Vagina (tissue), 2 donors: ENCODE results near the gene SLC16A2.
"Not testable (repeated sequence)": the region's sequence is repeated elsewhere in the genome, so short reads cannot be mapped to it uniquely, and the experiment has no call there.

Source experiments
- POLR2AphosphoS5 ChIP-seq, 2 donors: sonication (generic); formaldehyde crosslinking; IDR thresholded peaks; one replicate each; pipeline ENCODE4 v1.9.0; 2017; ENCODE audit warnings: antibody characterized with exemption in 2 of 2, mild to moderate bottlenecking in 2 of 2, low read depth in 1 of 2; ENCODE audit not compliant: insufficient read depth in 1 of 2
- TF ChIP-seq, protein P1 (sequence below), 3 experiments: fragments of 450-650 bp in 2 of 3; fragments of 200-600 bp in 1 of 3; sonication (generic) in 1 of 3; IDR thresholded peaks; one replicate each; pipeline ENCODE4 v1.5.1; 2017 to 2019; ENCODE audit warnings: antibody characterized with exemption in 3 of 3, mild to moderate bottlenecking in 2 of 3, moderate library complexity in 2 of 3

DNA sequence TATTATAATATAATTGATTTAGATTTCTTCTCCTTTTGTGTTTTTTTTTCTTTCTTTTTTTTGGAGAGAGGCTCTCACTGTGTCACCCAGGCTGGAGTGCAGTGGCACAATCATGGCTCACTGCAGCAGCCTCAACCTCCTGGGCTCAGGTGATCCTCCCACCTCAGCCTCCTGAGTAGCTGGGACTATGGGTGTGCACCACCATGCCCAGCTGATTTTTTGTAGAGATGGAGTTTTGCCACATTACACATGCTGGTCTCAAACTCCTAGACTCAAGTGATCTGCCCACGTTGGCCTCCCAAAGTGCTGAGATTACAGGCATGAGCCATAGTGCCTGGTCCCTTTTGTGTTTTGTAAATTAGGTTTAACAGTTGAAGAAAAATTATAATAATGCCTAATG lies 94.7 kb downstream of the SLC16A2 start:
- TF ChIP-seq, protein P1, sequence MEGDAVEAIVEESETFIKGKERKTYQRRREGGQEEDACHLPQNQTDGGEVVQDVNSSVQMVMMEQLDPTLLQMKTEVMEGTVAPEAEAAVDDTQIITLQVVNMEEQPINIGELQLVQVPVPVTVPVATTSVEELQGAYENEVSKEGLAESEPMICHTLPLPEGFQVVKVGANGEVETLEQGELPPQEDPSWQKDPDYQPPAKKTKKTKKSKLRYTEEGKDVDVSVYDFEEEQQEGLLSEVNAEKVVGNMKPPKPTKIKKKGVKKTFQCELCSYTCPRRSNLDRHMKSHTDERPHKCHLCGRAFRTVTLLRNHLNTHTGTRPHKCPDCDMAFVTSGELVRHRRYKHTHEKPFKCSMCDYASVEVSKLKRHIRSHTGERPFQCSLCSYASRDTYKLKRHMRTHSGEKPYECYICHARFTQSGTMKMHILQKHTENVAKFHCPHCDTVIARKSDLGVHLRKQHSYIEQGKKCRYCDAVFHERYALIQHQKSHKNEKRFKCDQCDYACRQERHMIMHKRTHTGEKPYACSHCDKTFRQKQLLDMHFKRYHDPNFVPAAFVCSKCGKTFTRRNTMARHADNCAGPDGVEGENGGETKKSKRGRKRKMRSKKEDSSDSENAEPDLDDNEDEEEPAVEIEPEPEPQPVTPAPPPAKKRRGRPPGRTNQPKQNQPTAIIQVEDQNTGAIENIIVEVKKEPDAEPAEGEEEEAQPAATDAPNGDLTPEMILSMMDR (IDR thresholded peaks at IDR 0.05): not testable (repeated sequence)
- TF ChIP-seq POLR2AphosphoS5 (IDR thresholded peaks at IDR 0.05; ENCODE audit: insufficient read depth in 1 of 2, low read depth in 1 of 2): not testable (repeated sequence)
